PFSK-1 (cell line): Measurements from ENCODE around the gene RGS13.

Experiments used
- FOXP2 ChIP-seq: optimal IDR thresholded peaks from 2 replicates; pipeline ENCODE3; 2011; ENCODE audit warnings: borderline replicate concordance, control low read depth, inconsistent platforms; ENCODE audit not compliant: insufficient read depth; ENCODE audit errors: extremely low read length, extremely low read depth
- POLR2AphosphoS5 ChIP-seq: IDR thresholded peaks from 2 replicates; pipeline ENCODE4 v1.6.1; 2012; ENCODE audit warnings: low read depth, mild to moderate bottlenecking, control low read depth, low read length, moderate library complexity
- REST ChIP-seq, 2 experiments: IDR thresholded peaks; 2 replicates each; pipeline versions ENCODE4 v1.6.1 to v1.8.0; 2011 to 2012; ENCODE audit warnings: low read depth in 2 of 2, low read length in 2 of 2, control low read depth in 1 of 2, inconsistent platforms in 1 of 2, mild to moderate bottlenecking in 1 of 2, moderate library complexity in 1 of 2; ENCODE audit not compliant: insufficient read depth in 1 of 2
- SIN3A ChIP-seq: IDR thresholded peaks from 2 replicates; pipeline ENCODE4 v1.6.1; 2012; ENCODE audit warnings: mild to moderate bottlenecking, low read length, moderate library complexity, borderline replicate concordance; ENCODE audit not compliant: insufficient read depth
- TAF1 ChIP-seq: IDR thresholded peaks from 2 replicates; pipeline ENCODE4 v1.6.1; 2012; ENCODE audit warnings: low read length, control low read depth, borderline replicate concordance; ENCODE audit not compliant: insufficient read depth

- TF ChIP-seq TAF1 = no peak
- no peak for TF ChIP-seq SIN3A
- no peak for TF ChIP-seq POLR2AphosphoS5
- TF ChIP-seq REST (IDR thresholded peaks at IDR 0.05; ENCODE audit: insufficient read depth in 1 of 2, low read depth in 2 of 2, low read length in 2 of 2) = no peak
- TF ChIP-seq FOXP2 = no peak
Measured at GRCh38 chr1:192635939-192636338, at the start of gene RGS13.
